Spleen (tissue), 11 donors: ENCODE data around the gene C1orf174. TPM values are rescaled to one million over a fixed set of nuclear protein-coding genes. Genes with fewer than 3 reads are reported as not detected.

Source experiments
- DNase-seq: peaks from one replicate; pipeline ENCODE4 v3.0.0-alpha.2; 2020
- H3K27ac ChIP-seq, 8 donors: fragments of 200-600 bp; sonication (generic) in 7 of 8; 1 replicate in 4 of 8; 2 replicates in 4 of 8; pipeline versions ENCODE4 v1.5.0 to v1.8.0; 2016 to 2021; ENCODE audit warnings: inconsistent platforms in 4 of 8, mild to moderate bottlenecking in 4 of 8, moderate library complexity in 1 of 8
- H3K27me3 ChIP-seq, 7 donors: fragments of 200-600 bp; sonication (generic) in 6 of 7; replicated peaks in 1 of 7; 1 replicate in 4 of 7; 2 replicates in 3 of 7; pipeline versions ENCODE4 v1.5.0 to v1.8.0; 2016 to 2021; ENCODE audit warnings: inconsistent platforms in 3 of 7, mild to moderate bottlenecking in 1 of 7
- H3K36me3 ChIP-seq, 6 donors: fragments of 200-600 bp; sonication (generic) in 5 of 6; 1 replicate in 4 of 6; 2 replicates in 2 of 6; pipeline versions ENCODE4 v1.5.0 to v1.8.0; 2016 to 2021; ENCODE audit warnings: inconsistent platforms in 2 of 6
- H3K4me1 ChIP-seq, 6 donors: fragments of 200-600 bp; sonication (generic) in 5 of 6; 1 replicate in 3 of 6; 2 replicates in 3 of 6; pipeline versions ENCODE4 v1.5.0 to v1.8.0; 2016 to 2021; ENCODE audit warnings: inconsistent platforms in 3 of 6
- H3K4me3 ChIP-seq, 8 donors: fragments of 200-600 bp; sonication (generic) in 7 of 8; 1 replicate in 4 of 8; 2 replicates in 4 of 8; pipeline versions ENCODE4 v1.5.0 to v1.8.0; 2016 to 2021; ENCODE audit warnings: inconsistent platforms in 4 of 8, mild to moderate bottlenecking in 4 of 8, moderate library complexity in 2 of 8
- H3K9me3 ChIP-seq, 8 donors: fragments of 200-600 bp; sonication (generic) in 7 of 8; 1 replicate in 4 of 8; 2 replicates in 4 of 8; pipeline versions ENCODE4 v1.5.0 to v1.8.0; 2016 to 2021; ENCODE audit warnings: inconsistent platforms in 4 of 8
- CTCF ChIP-seq, 11 experiments: fragments of 200-600 bp in 7 of 11; fragments of 450-650 bp in 4 of 11; sonication (generic) in 4 of 11; IDR thresholded peaks in 8 of 11; conservative IDR thresholded peaks in 3 of 11; 1 replicate in 7 of 11; 2 replicates in 4 of 11; pipeline versions ENCODE4 v1.4.0 to v1.8.0; 2016 to 2021; ENCODE audit warnings: antibody characterized with exemption in 11 of 11, inconsistent platforms in 4 of 11, mild to moderate bottlenecking in 1 of 11
- POLR2A ChIP-seq, 3 donors: fragments of 450-650 bp; IDR thresholded peaks; one replicate each; pipeline ENCODE4 v1.5.1; 2017; ENCODE audit warnings: antibody characterized with exemption in 3 of 3, mild to moderate bottlenecking in 1 of 3
- POLR2AphosphoS5 ChIP-seq, 3 donors: sonication (generic); formaldehyde crosslinking; IDR thresholded peaks; one replicate each; pipeline ENCODE4 v1.5.1; 2017; ENCODE audit warnings: antibody characterized with exemption in 3 of 3
- WGBS, 5 donors: extraction: QIAGEN DNeasy Blood & Tissue Kit in 3 of 5; methylation state at CpG; one replicate each; pipeline versions ENCODE4 v1.1.5 to v1.1.7; 2013 to 2018; 5-methylcytosine and 5-hydroxymethylcytosine counted together
- intact Hi-C: fragments of 100-400 bp; cut with DNase I; formaldehyde crosslinking; loops from one replicate; pipeline ENCODE4 v1.15.0; 2023; ENCODE audit warnings: low total_unique reads
- polyA plus RNA-seq, 3 donors: library from polyadenylated mRNA; stranded (reverse); fragments of 200-250 nt; gene quantifications; one replicate each; pipeline ENCODE4 v1.2.1, GENCODE V29; 2013
- total RNA-seq, 7 donors: library from RNA; depleted of rRNA in 3 of 7; stranded (reverse); fragments of >200 nt in 3 of 7; fragmentation: NEBNext Ultra II Directional in 4 of 7; extraction: Animal tissue kit (Norgen Biotek cat#: 25700) in 4 of 7; gene quantifications; one replicate each; pipeline versions ENCODE4 v1.1.0 to v1.2.1, GENCODE V29; 2016 to 2021
- donor health status: healthy with polysubstance abuse.
- donor health status: DM: no; HTN: no; CAD: no; lungs with moderate emphysema.
- donor health status: DM: no; HTN: no; CAD: no.
- donor health status: Bipolar disorder and iron deficiency.
- donor health status: healthy.
- donor health status: DM: no; HTN: no; CAD: no.
- donor health status: DM: yes; HTN: yes; CAD: no.

Gene C1orf174
- total and polyA plus RNA-seq, 10 donors: 14.9 to 34.5 (median 21.8) TPM

GRCh38 chr1:3925762-3926161, 25.7 kb upstream of the C1orf174 start:
- DNase-seq: no peak
- Histone ChIP-seq H3K27me3 (peaks cover 0 to 38% (median 0%) of the 10 kb centered on the region in 7 donors), H3K36me3 (no peaks in the 10 kb centered on the region), H3K27ac (no peak overlapping the region), H3K9me3 (no peaks in the 10 kb centered on the region), H3K4me1 (no peaks in the 10 kb centered on the region), H3K4me3 (no peak overlapping the region)
- intact Hi-C loops: no loop called here
- WGBS, 5 donors: 71 to 87% (median 82%) methylated on average over 7 to 8 of the region's 8 CpGs
- no peak for TF ChIP-seq POLR2A (IDR thresholded peaks at IDR 0.05)
- no peak for TF ChIP-seq CTCF (IDR thresholded peaks at IDR 0.05 in 8 of 11, conservative IDR thresholded peaks at IDR 0.05 in 3 of 11)
- no peak for TF ChIP-seq POLR2AphosphoS5 (IDR thresholded peaks at IDR 0.05)

- no peak for DNase-seq
- Histone ChIP-seq H3K27ac (no peak overlapping the region), H3K4me1 (no peaks in the 10 kb centered on the region), H3K4me3 (no peak overlapping the region), H3K27me3 (peaks cover 0 to 37% (median 0%) of the 10 kb centered on the region in 7 donors), H3K36me3 (no peaks in the 10 kb centered on the region), H3K9me3 (no peaks in the 10 kb centered on the region)
- intact Hi-C loops: no loop called here
- 82 to 89% (median 82%) methylated on average over 12 of the region's 12 CpGs; no CpG with 5 or more reads in 1 of the 5 donors for WGBS, 5 donors
- no peak for TF ChIP-seq POLR2AphosphoS5 (IDR thresholded peaks at IDR 0.05)
- no peak for TF ChIP-seq POLR2A (IDR thresholded peaks at IDR 0.05)
- TF ChIP-seq CTCF (IDR thresholded peaks at IDR 0.05 in 8 of 11, conservative IDR thresholded peaks at IDR 0.05 in 3 of 11): no peak
These were observed 25.2 kb upstream of the C1orf174 start for GRCh38 chr1:3925256-3925655.

- TF ChIP-seq POLR2AphosphoS5 (IDR thresholded peaks at IDR 0.05): no peak
- no peak for TF ChIP-seq POLR2A (IDR thresholded peaks at IDR 0.05)
- TF ChIP-seq CTCF (IDR thresholded peaks at IDR 0.05 in 8 of 11, conservative IDR thresholded peaks at IDR 0.05 in 3 of 11): no peak
- peaks cover 0 to 37% (median 0%) of the 10 kb centered on the region in 7 donors for H3K27me3 ChIP-seq
- intact Hi-C loops: no loop called here
- no peaks in the 10 kb centered on the region for H3K36me3 ChIP-seq
- H3K9me3 ChIP-seq: no peaks in the 10 kb centered on the region
- 31 to 50% (median 36%) methylated on average over 3 of the region's 3 CpGs for WGBS, 5 donors
- no peak overlapping the region for H3K4me3 ChIP-seq
- no peak overlapping the region for H3K27ac ChIP-seq
- H3K4me1 ChIP-seq: no peaks in the 10 kb centered on the region
- no peak for DNase-seq
These were observed 24.8 kb upstream of the C1orf174 start for GRCh38 chr1:3924825-3925220.

- WGBS, 5 donors: 57 to 68% (median 58%) methylated on average over 5 to 13 of the region's 13 CpGs
- intact Hi-C loops: no loop called here
- H3K4me1 ChIP-seq: no peaks in the 10 kb centered on the region
- no peak overlapping the region for H3K27ac ChIP-seq
- peaks cover 0 to 41% (median 0%) of the 10 kb centered on the region in 7 donors for H3K27me3 ChIP-seq
- no peaks in the 10 kb centered on the region for H3K9me3 ChIP-seq
- no peak for TF ChIP-seq CTCF (IDR thresholded peaks at IDR 0.05 in 8 of 11, conservative IDR thresholded peaks at IDR 0.05 in 3 of 11)
- TF ChIP-seq POLR2AphosphoS5 (IDR thresholded peaks at IDR 0.05): no peak
- TF ChIP-seq POLR2A (IDR thresholded peaks at IDR 0.05): no peak
- no peak overlapping the region for H3K4me3 ChIP-seq
- no peaks in the 10 kb centered on the region for H3K36me3 ChIP-seq
- peak; percentile 49 for DNase-seq
These were observed 24.2 kb upstream of the C1orf174 start for GRCh38 chr1:3924186-3924824.
